ENCODE results near the gene PIEZO2. TPM values are rescaled to one million over a fixed set of nuclear protein-coding genes. Genes with fewer than 3 reads are reported as not detected.

PIEZO2 gene
- total RNA-seq (2022; extraction: Qiagen RNA extraction) = 0.44 to 1.1 TPM (median 0.51 TPM) in 5 replicates

GRCh38 chr18:11149441-11150270, at the start of gene PIEZO2:
Gene PIEZO2, minus strand, starts transcription at chr18:11149569. Its CDS starts 981 bp downstream, at chr18:11148588.

